Measurements from ENCODE around the gene DYNLT2.

DYNLT2 gene

DNA sequence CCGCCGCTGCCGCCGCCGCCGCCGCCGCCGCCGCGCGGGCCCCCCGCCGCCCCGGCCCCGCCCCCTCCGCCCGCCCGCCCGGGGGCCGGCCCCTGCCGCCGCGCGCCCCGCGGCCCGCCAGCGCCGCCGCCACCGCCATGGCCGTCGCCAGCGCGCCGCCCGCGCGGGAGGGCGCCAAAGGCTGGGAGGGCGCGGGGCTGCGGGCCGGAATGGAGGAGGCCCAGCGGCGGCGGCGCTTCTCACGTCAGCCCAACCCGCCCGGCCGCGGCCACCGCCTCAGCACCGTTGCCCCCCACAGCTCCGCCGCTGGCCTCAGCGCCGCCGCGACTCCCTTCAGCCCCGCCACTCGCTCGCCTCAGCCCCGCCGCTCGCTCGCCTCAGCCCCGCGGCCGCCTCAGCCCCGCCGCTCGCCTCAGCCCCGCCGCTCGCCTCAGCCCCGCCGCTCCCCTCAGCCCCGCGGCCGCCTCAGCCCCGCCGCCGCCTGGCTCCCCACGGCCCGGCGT is 27.3 kb downstream of the DYNLT2 start:
- no peaks in the 10 kb centered on the region for H3K27me3 ChIP-seq (ENCODE audit: control insufficient read depth, insufficient read depth, low read length)
- peak overlapping the region; percentile 82 for H3K27ac ChIP-seq (ENCODE audit: low read depth, low read length)
- no peaks in the 10 kb centered on the region for H3K36me3 ChIP-seq (ENCODE audit: control insufficient read depth, insufficient read depth, low read length)
- no peak overlapping the region for H3K9ac ChIP-seq (ENCODE audit: low read length)
- peaks cover 12% of the 10 kb centered on the region for H3K4me1 ChIP-seq (ENCODE audit: control insufficient read depth, insufficient read depth, low read length)
- H3K4me3 ChIP-seq (ENCODE audit: low read length), result peak overlapping the region; percentile 48

DNA sequence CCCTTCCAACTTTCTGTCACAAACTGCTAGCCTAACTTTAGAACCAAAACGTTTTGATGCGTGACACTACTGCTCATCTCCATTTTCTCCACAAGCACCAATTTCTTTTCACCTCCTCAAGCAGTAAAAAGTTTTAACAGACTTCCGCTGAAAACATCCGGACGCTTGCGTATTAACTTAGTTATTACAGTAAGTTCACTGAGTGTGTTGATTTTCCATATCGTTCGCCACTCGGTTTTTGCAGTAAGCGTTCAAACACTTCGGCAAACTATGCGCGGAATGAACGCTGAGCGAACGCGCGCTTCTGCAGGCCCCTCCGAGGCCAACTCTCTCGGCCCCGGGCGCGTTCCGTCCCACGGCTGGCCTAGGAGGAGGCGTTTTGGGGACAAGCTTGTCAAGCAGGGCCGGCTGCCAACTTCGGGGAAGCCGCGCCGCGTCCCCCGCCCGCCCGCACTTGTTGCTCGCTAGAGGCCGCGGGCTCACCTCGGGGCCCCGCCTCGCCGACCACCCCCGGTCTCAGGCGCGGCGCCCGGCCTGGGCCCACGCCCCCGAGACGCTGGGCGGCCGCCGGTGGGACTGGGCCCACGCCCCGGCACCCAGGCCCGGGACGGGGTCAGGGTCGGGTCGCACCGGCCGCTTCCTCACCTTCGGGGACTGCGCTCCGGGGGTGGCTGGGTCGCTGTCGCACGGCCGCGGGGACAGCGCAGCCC is 28.0 kb downstream of the DYNLT2 start:
- H3K9ac ChIP-seq (ENCODE audit: low read length), result peak overlapping the region; percentile 54
- H3K4me1 ChIP-seq (ENCODE audit: control insufficient read depth, insufficient read depth, low read length), result peaks cover 12% of the 10 kb centered on the region
- H3K4me3 ChIP-seq (ENCODE audit: low read length), result peak overlapping the region; percentile 75
- H3K27me3 ChIP-seq (ENCODE audit: control insufficient read depth, insufficient read depth, low read length), result no peaks in the 10 kb centered on the region
- H3K27ac ChIP-seq (ENCODE audit: low read depth, low read length), result peak overlapping the region; percentile 76
- no peaks in the 10 kb centered on the region for H3K36me3 ChIP-seq (ENCODE audit: control insufficient read depth, insufficient read depth, low read length)

DNA sequence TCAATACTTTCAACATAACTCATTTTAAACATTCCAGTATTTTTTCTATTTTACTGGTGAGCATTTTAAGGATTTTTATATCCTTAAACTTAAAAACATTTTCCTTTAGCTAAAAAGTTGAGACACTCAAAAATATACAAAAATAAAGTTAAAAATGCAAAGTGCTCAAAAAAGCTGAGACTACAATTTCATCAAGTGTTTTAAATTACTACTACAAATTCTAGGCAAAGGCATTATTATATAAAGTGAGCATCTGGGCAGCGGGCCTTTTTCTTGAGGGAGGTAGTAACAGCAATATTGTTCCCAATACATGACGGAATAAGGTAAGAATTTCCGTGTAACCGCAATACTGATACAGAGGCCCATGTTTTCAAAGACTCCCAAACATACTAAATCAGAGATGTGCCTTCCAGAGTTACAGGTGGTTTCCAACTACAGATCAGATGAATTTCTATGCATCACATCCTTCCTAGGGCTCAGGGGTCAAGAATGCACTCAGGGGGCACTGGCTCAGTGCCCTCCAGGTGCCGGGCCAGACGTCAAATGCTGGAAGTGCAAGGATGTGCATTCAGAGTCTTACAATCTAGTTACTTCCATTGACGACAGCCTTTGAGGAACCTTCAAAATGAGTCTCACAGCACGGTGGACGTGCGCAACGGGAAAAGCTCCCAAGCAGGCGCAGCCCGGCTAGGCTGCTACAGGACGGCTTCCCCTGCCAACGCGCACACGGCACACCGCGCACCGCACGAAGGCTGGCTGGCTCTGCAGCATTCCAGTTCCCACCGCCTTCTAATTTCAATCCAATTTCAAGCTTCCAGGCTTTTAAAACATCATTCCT is 28.8 kb downstream of the DYNLT2 start:
- Histone ChIP-seq H3K27ac (ENCODE audit: low read depth, low read length) (peak overlapping the region; percentile 76), H3K27me3 (ENCODE audit: control insufficient read depth, insufficient read depth, low read length) (no peaks in the 10 kb centered on the region), H3K36me3 (ENCODE audit: control insufficient read depth, insufficient read depth, low read length) (no peaks in the 10 kb centered on the region), H3K9ac (ENCODE audit: low read length) (peak overlapping the region; percentile 47), H3K4me3 (ENCODE audit: low read length) (peak overlapping the region; percentile 75), H3K4me1 (ENCODE audit: control insufficient read depth, insufficient read depth, low read length) (peaks cover 12% of the 10 kb centered on the region)

DNA sequence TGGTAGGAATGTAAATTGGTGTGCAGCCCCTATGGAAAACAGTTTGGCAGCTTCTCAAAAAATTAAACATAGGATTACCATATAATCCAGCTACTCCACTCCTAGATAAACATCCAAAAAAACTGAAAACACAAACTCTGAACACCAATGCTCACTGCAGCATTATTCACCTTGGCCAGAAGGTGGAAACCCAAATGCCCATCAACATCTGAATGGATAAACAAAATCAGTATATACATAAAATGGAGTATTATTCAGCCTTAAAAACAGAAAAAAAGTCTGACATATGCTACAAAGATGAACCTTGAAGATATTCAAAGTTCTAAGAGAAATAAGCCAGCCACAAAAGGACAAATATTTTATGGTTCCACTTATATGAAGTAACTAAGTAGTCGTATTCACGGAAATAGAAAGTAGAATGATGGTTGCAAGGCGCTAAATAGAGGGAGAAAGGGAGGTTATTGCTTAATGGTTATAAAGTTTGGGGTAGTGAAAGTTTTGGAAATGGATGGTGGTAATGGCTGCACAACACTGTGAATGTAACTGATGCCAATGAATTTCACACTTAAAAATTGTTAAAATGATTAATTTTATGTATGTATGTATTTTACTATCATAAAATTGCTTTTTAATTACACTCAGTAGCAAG is 31.0 kb downstream of the DYNLT2 start:
- H3K9ac ChIP-seq (ENCODE audit: low read length), result no peak overlapping the region
- H3K27me3 ChIP-seq (ENCODE audit: control insufficient read depth, insufficient read depth, low read length), result no peaks in the 10 kb centered on the region
- no peak overlapping the region for H3K27ac ChIP-seq (ENCODE audit: low read depth, low read length)

DNA sequence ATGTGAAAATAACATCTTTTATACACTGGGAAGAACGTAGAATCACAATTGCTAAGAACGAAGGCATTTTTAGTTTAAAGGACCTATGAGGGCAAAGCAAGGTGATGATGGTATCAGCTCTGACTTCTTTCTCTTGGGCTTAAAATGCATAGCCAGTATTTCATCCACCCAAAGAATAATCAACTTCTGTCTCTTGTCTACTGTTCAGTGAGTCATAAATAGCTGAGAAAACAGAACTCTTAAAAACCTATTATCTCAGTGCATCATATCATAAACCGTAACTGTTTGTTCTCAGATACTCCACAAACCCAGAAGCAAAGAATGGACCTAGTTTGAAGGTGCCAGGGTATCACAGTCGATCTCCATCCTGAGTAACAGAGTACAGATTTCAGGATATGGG is 32.3 kb downstream of the DYNLT2 start:
- no peaks in the 10 kb centered on the region for H3K27me3 ChIP-seq (ENCODE audit: control insufficient read depth, insufficient read depth, low read length)
- no peak overlapping the region for H3K4me3 ChIP-seq (ENCODE audit: low read length)
- peaks cover 4% of the 10 kb centered on the region for H3K36me3 ChIP-seq (ENCODE audit: control insufficient read depth, insufficient read depth, low read length)
- H3K27ac ChIP-seq (ENCODE audit: low read depth, low read length), result no peak overlapping the region
- H3K9ac ChIP-seq (ENCODE audit: low read length), result no peak overlapping the region
- H3K4me1 ChIP-seq (ENCODE audit: control insufficient read depth, insufficient read depth, low read length), result peaks cover 9% of the 10 kb centered on the region

More for the DNA sequence above, 31.0 kb downstream of the DYNLT2 start:
- H3K36me3 ChIP-seq (ENCODE audit: control insufficient read depth, insufficient read depth, low read length), result no peaks in the 10 kb centered on the region
- no peak overlapping the region for H3K4me3 ChIP-seq (ENCODE audit: low read length)
- H3K4me1 ChIP-seq (ENCODE audit: control insufficient read depth, insufficient read depth, low read length), result peaks cover 11% of the 10 kb centered on the region

DNA sequence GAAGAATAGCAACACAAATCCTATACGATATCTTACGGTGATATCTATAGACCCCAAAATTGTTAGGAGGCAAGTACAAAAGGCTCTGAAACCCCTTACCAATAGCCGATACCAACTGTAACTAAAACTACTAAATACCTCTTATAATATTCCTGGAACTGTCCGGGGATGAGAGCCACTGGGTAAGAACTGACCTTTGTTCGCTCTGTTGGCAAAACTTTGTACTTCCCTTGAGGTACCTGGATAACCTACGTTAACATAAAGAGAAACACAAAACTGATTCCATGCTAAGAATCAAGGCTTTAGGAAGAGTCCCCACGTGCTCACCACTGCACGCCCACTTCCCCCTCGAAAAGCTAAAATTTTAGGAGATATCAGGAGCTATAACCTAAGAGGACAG is 36.8 kb downstream of the DYNLT2 start:
- H3K9ac ChIP-seq (ENCODE audit: low read length), result no peak overlapping the region
- no peak overlapping the region for H3K4me3 ChIP-seq (ENCODE audit: low read length)
- H3K36me3 ChIP-seq (ENCODE audit: control insufficient read depth, insufficient read depth, low read length), result peaks cover 11% of the 10 kb centered on the region
- H3K27ac ChIP-seq (ENCODE audit: low read depth, low read length), result no peak overlapping the region
- H3K4me1 ChIP-seq (ENCODE audit: control insufficient read depth, insufficient read depth, low read length), result no peaks in the 10 kb centered on the region
- no peaks in the 10 kb centered on the region for H3K27me3 ChIP-seq (ENCODE audit: control insufficient read depth, insufficient read depth, low read length)

DNA sequence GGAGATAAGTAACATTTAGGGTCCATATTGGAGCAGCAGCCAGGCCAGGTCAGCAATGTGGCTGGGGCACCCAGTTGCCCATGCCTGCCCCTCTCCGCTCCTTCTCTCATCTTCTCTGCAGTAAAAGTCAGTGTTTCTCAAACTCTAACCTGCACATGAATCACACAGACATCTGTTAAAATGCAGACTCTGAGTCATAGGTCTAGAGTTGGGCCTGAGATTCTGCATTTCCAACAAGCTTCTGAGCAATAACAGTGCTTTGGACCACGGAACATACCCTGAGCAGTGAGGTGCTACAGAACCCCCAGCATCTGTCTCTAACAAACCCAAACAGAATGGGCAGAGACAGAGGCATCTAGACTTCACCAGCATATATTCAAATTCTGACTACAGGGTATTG is 37.2 kb downstream of the DYNLT2 start:
- Histone ChIP-seq H3K4me1 (ENCODE audit: control insufficient read depth, insufficient read depth, low read length) (no peaks in the 10 kb centered on the region), H3K27me3 (ENCODE audit: control insufficient read depth, insufficient read depth, low read length) (no peaks in the 10 kb centered on the region), H3K27ac (ENCODE audit: low read depth, low read length) (no peak overlapping the region), H3K9ac (ENCODE audit: low read length) (no peak overlapping the region), H3K36me3 (ENCODE audit: control insufficient read depth, insufficient read depth, low read length) (peaks cover 11% of the 10 kb centered on the region), H3K4me3 (ENCODE audit: low read length) (no peak overlapping the region)

DNA sequence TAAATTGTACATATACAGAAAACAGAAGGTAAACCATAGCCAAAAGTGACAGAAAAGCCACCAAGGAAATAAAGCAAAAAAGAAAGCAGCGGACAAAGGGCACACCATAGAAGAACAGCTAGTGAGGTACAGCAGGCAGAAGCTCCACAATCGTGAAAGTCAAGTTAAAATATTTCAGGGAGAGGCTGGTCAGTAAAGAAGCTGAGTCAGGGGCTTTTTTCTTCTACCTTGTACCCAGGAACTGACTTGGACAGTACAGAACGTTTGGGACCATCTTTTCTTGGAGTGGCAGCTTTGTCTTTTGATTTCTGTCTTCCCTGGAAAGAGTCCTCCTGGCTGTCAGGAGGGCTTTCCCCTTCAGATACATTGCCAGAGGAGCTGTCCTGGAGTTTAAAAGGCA is 41.4 kb downstream of the DYNLT2 start:
- Histone ChIP-seq H3K4me1 (ENCODE audit: control insufficient read depth, insufficient read depth, low read length) (peaks cover 2% of the 10 kb centered on the region), H3K9ac (ENCODE audit: low read length) (no peak overlapping the region), H3K4me3 (ENCODE audit: low read length) (no peak overlapping the region), H3K27ac (ENCODE audit: low read depth, low read length) (no peak overlapping the region), H3K27me3 (ENCODE audit: control insufficient read depth, insufficient read depth, low read length) (no peaks in the 10 kb centered on the region), H3K36me3 (ENCODE audit: control insufficient read depth, insufficient read depth, low read length) (peaks cover 16% of the 10 kb centered on the region)

DNA sequence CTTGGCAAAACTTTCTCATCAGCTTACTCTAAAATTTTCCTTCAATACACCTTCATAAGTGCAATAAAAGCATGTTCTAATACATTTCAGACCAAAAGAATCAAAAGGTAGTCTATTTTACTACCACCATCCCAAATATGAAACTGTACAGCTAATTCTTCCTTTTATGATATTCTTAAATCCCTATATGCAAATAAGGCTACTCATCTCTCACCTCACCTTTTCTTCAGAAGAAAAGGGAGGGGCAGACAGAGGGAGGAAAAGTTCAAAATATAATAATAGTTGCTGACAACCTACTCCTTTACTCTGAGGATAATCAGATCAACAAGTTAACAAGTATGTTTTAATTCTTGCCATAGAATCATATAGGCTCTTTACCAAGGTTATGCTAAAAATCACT is 42.1 kb downstream of the DYNLT2 start:
- Histone ChIP-seq H3K27ac (ENCODE audit: low read depth, low read length) (no peak overlapping the region), H3K36me3 (ENCODE audit: control insufficient read depth, insufficient read depth, low read length) (peaks cover 13% of the 10 kb centered on the region), H3K4me1 (ENCODE audit: control insufficient read depth, insufficient read depth, low read length) (peaks cover 3% of the 10 kb centered on the region), H3K4me3 (ENCODE audit: low read length) (no peak overlapping the region), H3K27me3 (ENCODE audit: control insufficient read depth, insufficient read depth, low read length) (no peaks in the 10 kb centered on the region), H3K9ac (ENCODE audit: low read length) (no peak overlapping the region)

DNA sequence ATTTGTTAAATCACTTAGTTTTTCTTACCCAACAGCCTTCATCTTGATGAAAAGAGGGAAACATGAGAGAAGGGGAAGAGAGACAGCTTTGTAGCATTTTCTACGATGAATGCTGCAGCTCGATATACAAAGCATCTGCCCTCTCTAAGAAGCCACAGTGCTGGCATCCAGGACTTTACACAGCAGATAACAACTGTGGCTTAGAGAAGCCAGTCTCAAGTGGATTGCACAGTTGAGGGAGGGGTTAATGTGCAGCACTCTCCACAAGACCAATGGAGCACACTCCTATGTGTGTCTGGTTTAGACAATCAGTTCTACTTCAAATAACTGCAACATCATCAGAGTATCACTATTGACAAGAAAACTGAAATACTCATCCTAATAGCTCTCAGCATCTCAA is 43.6 kb downstream of the DYNLT2 start:
- Histone ChIP-seq H3K4me3 (ENCODE audit: low read length) (no peak overlapping the region), H3K27me3 (ENCODE audit: control insufficient read depth, insufficient read depth, low read length) (no peaks in the 10 kb centered on the region), H3K36me3 (ENCODE audit: control insufficient read depth, insufficient read depth, low read length) (peaks cover 8% of the 10 kb centered on the region), H3K9ac (ENCODE audit: low read length) (no peak overlapping the region), H3K27ac (ENCODE audit: low read depth, low read length) (no peak overlapping the region), H3K4me1 (ENCODE audit: control insufficient read depth, insufficient read depth, low read length) (peaks cover 15% of the 10 kb centered on the region)

DNA sequence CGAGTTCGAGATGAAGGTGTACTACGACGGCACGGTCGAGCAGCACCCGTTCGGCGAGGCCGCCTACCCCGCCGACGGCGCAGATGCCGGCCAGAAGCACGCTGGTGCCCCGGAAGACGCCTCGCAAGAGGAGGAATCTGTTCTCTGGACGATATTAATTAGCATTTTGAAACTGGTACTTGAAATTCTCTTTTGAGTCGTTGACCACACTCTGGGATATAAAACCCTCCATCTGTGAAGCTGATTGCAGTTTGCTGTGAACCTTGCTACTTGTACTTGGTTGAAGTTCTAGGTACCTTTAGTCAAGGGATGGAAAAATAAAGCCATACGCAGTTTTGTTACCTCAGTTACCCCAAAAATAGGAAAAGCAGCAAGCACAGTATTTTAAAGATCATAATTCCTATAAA is 48.5 kb downstream of the DYNLT2 start:
- peaks cover 23% of the 10 kb centered on the region for H3K4me1 ChIP-seq (ENCODE audit: control insufficient read depth, insufficient read depth, low read length)
- peak overlapping the region; percentile 97 for H3K27ac ChIP-seq (ENCODE audit: low read depth, low read length)
- peaks cover 3% of the 10 kb centered on the region for H3K36me3 ChIP-seq (ENCODE audit: control insufficient read depth, insufficient read depth, low read length)
- peak overlapping the region; percentile 81 for H3K4me3 ChIP-seq (ENCODE audit: low read length)
- H3K27me3 ChIP-seq (ENCODE audit: control insufficient read depth, insufficient read depth, low read length), result no peaks in the 10 kb centered on the region
- H3K9ac ChIP-seq (ENCODE audit: low read length), result peak overlapping the region; percentile 81
